ENCODE results near the gene TMEM179.
A peak's percentile ranks its signal among the peaks of the same experiment; 100 is the strongest.

The TMEM179 gene

GRCh38 chr14:104567141-104567956, 37.2 kb downstream of the TMEM179 start:
- no peak for DNase-seq

GRCh38 chr14:104564744-104565679, 39.6 kb downstream of the TMEM179 start:
- no peak for DNase-seq

- DNase-seq: peak; percentile 53
Measured at GRCh38 chr14:104563742-104564615, 40.6 kb downstream of the TMEM179 start.

- DNase-seq: no peak
Measured at GRCh38 chr14:104563191-104563741, 41.3 kb downstream of the TMEM179 start.

- DNase-seq: no peak
Measured at GRCh38 chr14:104562606-104563005, 42.0 kb downstream of the TMEM179 start.

- DNase-seq: no peak
Measured at GRCh38 chr14:104561632-104562495, 42.7 kb downstream of the TMEM179 start.

GRCh38 chr14:104561124-104561557, 43.4 kb downstream of the TMEM179 start:
- no peak for DNase-seq

- DNase-seq: no peak
Measured at GRCh38 chr14:104560586-104560945, 44.0 kb downstream of the TMEM179 start.

GRCh38 chr14:104559804-104560585, 44.6 kb downstream of the TMEM179 start:
- DNase-seq: no peak

- no peak for DNase-seq
Measured at GRCh38 chr14:104559028-104559803, 45.4 kb downstream of the TMEM179 start.

- no peak for DNase-seq
Measured at GRCh38 chr14:104558231-104559027, 46.1 kb downstream of the TMEM179 start.

- DNase-seq: peak; percentile 15
Measured at GRCh38 chr14:104557766-104558165, 46.8 kb downstream of the TMEM179 start.

GRCh38 chr14:104557086-104557485, 47.5 kb downstream of the TMEM179 start:
- peak; percentile 14 for DNase-seq

GRCh38 chr14:104556256-104557021, 48.1 kb downstream of the TMEM179 start:
- DNase-seq: peak; percentile 8

- peak; percentile 12 for DNase-seq
Measured at GRCh38 chr14:104555430-104556255, 48.9 kb downstream of the TMEM179 start.

GRCh38 chr14:104554608-104555429, 49.8 kb downstream of the TMEM179 start:
- DNase-seq: peak; percentile 10
